GM23338 (cell line): ENCODE data around the gene TIE1. TPM values are rescaled to one million over a fixed set of nuclear protein-coding genes. Genes with fewer than 3 reads are reported as not detected.

ENCODE experiments used
- ATAC-seq: fragments of 200-7000 bp; cut with Tn5 transposase; 3 replicates; pipeline ENCODE4 v1.9.1; 2020
- DNase-seq: peaks from one replicate; pipeline ENCODE4 v3.0.0-alpha.2; 2015; ENCODE audit warnings: low spot score
- H2AFZ ChIP-seq: fragments of 200-600 bp; sonication (generic); 2 replicates; pipeline ENCODE4 v1.8.0; 2016; ENCODE audit warnings: antibody characterized with exemption, mild to moderate bottlenecking, moderate library complexity
- H3F3A ChIP-seq: fragments of 200-600 bp; sonication (generic); replicated peaks from 2 replicates; pipeline ENCODE4 v1.8.0; 2017; ENCODE audit warnings: antibody characterized with exemption, mixed run types, low read depth
- H3K27ac ChIP-seq: fragments of 200-600 bp; sonication (generic); 2 replicates; pipeline ENCODE4 v1.6.1; 2016; ENCODE audit warnings: low read depth
- H3K27me3 ChIP-seq: fragments of 200-600 bp; sonication (generic); 2 replicates; pipeline ENCODE4 v1.8.0; 2016; ENCODE audit warnings: mild to moderate bottlenecking, mixed run types, moderate library complexity; ENCODE audit not compliant: insufficient read depth
- H3K36me3 ChIP-seq: fragments of 200-600 bp; sonication (generic); 2 replicates; pipeline ENCODE4 v1.8.0; 2016; ENCODE audit warnings: mild to moderate bottlenecking; ENCODE audit not compliant: insufficient read depth
- H3K4me1 ChIP-seq: fragments of 200-600 bp; sonication (generic); 2 replicates; pipeline ENCODE4 v1.8.0; 2016; ENCODE audit warnings: mild to moderate bottlenecking, moderate library complexity; ENCODE audit not compliant: insufficient read depth
- H3K4me2 ChIP-seq: fragments of 200-600 bp; sonication (generic); 2 replicates; pipeline ENCODE4 v1.7.1; 2017; ENCODE audit warnings: mixed run types
- H3K4me3 ChIP-seq: fragments of 200-600 bp; sonication (generic); 2 replicates; pipeline ENCODE4 v1.6.1; 2016; ENCODE audit warnings: mixed run types
- H3K79me2 ChIP-seq: fragments of 200-600 bp; sonication (generic); replicated peaks from 2 replicates; pipeline ENCODE4 v1.8.0; 2017; ENCODE audit warnings: mild to moderate bottlenecking; ENCODE audit not compliant: insufficient read depth
- H3K9me2 ChIP-seq: fragments of 200-600 bp; sonication (generic); 2 replicates; pipeline ENCODE4 v1.8.0; 2017; ENCODE audit not compliant: insufficient read depth
- H4K20me1 ChIP-seq: fragments of 200-600 bp; sonication (generic); replicated peaks from 2 replicates; pipeline ENCODE4 v1.8.0; 2017; ENCODE audit warnings: mild to moderate bottlenecking; ENCODE audit not compliant: insufficient read depth
- H3K27ac Mint-ChIP-seq: 2 replicates; pipeline ENCODE4 v1.8.0; 2020; ENCODE audit warnings: inconsistent platforms, mild to moderate bottlenecking, moderate library complexity, mixed read lengths
- H3K27me3 Mint-ChIP-seq: 3 replicates; pipeline ENCODE4 v1.8.0; 2022; ENCODE audit warnings: low read depth, mild to moderate bottlenecking, moderate library complexity, mixed read lengths, inconsistent platforms; ENCODE audit not compliant: insufficient read depth, poor library complexity
- H3K36me3 Mint-ChIP-seq: 3 replicates; pipeline ENCODE4 v1.8.0; 2021; ENCODE audit warnings: low read depth, mild to moderate bottlenecking, inconsistent platforms, moderate library complexity, mixed read lengths
- H3K4me1 Mint-ChIP-seq: 3 replicates; pipeline ENCODE4 v1.8.0; 2020; ENCODE audit warnings: mild to moderate bottlenecking, inconsistent platforms, mixed read lengths
- H3K4me3 Mint-ChIP-seq: 3 replicates; pipeline ENCODE4 v1.8.0; 2021; ENCODE audit warnings: moderate library complexity, mild to moderate bottlenecking, inconsistent platforms, mixed read lengths
- H3K9me3 Mint-ChIP-seq: 3 replicates; pipeline ENCODE4 v1.8.0; 2020; ENCODE audit warnings: moderate library complexity, mild to moderate bottlenecking, inconsistent platforms, mixed read lengths
- CREB1 ChIP-seq: fragments of 250-450 bp; sonication (Bioruptor Pico); IDR thresholded peaks from 2 replicates; pipeline ENCODE4 v1.5.0; 2020; ENCODE audit warnings: low read depth, mild to moderate bottlenecking, moderate library complexity
- EZH2 ChIP-seq: fragments of 200-600 bp; sonication (generic); IDR thresholded peaks from one replicate; pipeline ENCODE4 v1.8.0; 2017; ENCODE audit warnings: antibody characterized with exemption, mild to moderate bottlenecking, low read depth; ENCODE audit not compliant: unreplicated experiment
- POLR2AphosphoS5 ChIP-seq: IDR thresholded peaks from 2 replicates; pipeline ENCODE4 v1.6.1; 2016; ENCODE audit warnings: antibody characterized with exemption, low read depth
- polyA plus RNA-seq: library from polyadenylated mRNA; unstranded; fragments of >200 nt; fragmentation: Nextera tagmentation; extraction: Ambion mirVana; gene quantifications from 2 replicates; pipeline ENCODE4 v1.2.1, GENCODE V29; 2016
- total RNA-seq: library from RNA; depleted of rRNA; stranded (reverse); fragments of >200 nt; shearing (Covaris generic); gene quantifications from 2 replicates; pipeline ENCODE4 v1.2.3, GENCODE V29; 2014
- TF ChIP-seq, protein P1 (sequence below): fragments of 250-450 bp; sonication (Bioruptor Pico); IDR thresholded peaks from 2 replicates; pipeline ENCODE4 v1.5.0; 2020; ENCODE audit warnings: mild to moderate bottlenecking, moderate library complexity
- TF ChIP-seq, protein P2 (sequence below): IDR thresholded peaks from 2 replicates; pipeline ENCODE4 v1.6.1; 2016; ENCODE audit warnings: antibody characterized with exemption
- TF ChIP-seq, protein P3 (sequence below), 2 experiments: fragments of 200-600 bp in 1 of 2; sonication (generic) in 1 of 2; conservative IDR thresholded peaks; 2 replicates each; pipeline versions ENCODE4 v1.5.1 to v1.6.1; 2016 to 2017; ENCODE audit warnings: antibody characterized with exemption in 2 of 2, low read depth in 2 of 2, mild to moderate bottlenecking in 2 of 2, moderate library complexity in 1 of 2

The TIE1 gene
- total and polyA plus RNA-seq, 2 experiments from 2014 or later: 0.37 to 2.3 TPM

DNA sequence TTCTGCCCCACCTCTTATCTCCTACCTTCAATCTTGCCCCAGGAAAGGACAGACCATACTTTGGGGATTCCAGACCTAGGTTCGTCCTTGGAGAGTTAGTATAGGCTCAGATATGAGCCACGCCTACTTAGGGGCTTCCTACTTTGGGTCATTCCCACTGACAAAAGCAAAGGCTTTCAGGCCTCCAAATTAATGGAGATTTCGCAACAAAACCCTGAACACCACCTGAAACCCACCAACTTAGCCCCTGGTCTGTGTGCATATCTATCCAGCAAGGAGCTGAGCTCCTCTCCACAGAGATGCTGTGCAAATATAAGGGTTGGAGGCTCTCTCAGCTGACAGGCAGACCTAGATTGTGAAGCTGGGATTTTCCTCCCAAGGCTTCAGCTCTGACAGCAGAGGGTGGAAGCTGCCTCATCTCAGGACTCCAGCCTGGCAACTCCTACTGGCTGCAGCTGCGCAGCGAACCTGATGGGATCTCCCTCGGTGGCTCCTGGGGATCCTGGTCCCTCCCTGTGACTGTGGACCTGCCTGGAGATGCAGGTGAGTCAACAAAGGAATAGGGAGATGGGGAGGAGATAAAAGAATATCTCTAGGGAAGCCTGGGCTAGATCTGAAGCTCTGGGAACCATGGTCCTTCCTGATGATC lies 38.9 kb downstream of the TIE1 start:
- H3K4me2 ChIP-seq: no peak overlapping the region
- H3K36me3 ChIP-seq: no peaks in the 10 kb centered on the region
- H4K20me1 ChIP-seq: no peaks in the 10 kb centered on the region
- Mint-ChIP-seq H3K27me3 (peaks cover 4% of the 10 kb centered on the region), H3K4me1 (peaks cover 6% of the 10 kb centered on the region), H3K27ac (no peak overlapping the region), H3K36me3 (no peaks in the 10 kb centered on the region), H3K4me3 (no peak overlapping the region), H3K9me3 (no peaks in the 10 kb centered on the region; the same call in 2 of the 3 replicates)
- no peak overlapping the region for H3K27ac ChIP-seq
- H3F3A ChIP-seq: no peaks in the 10 kb centered on the region
- ATAC-seq (no peak), DNase-seq (no peak)
- no peak overlapping the region for H3K4me3 ChIP-seq
- H3K27me3 ChIP-seq: no peaks in the 10 kb centered on the region
- H3K9me2 ChIP-seq: no peaks in the 10 kb centered on the region
- H3K4me1 ChIP-seq: no peaks in the 10 kb centered on the region
- TF ChIP-seq CREB1 (no peak), EZH2 (no peak), POLR2AphosphoS5 (no peak)
- TF ChIP-seq, protein P1, sequence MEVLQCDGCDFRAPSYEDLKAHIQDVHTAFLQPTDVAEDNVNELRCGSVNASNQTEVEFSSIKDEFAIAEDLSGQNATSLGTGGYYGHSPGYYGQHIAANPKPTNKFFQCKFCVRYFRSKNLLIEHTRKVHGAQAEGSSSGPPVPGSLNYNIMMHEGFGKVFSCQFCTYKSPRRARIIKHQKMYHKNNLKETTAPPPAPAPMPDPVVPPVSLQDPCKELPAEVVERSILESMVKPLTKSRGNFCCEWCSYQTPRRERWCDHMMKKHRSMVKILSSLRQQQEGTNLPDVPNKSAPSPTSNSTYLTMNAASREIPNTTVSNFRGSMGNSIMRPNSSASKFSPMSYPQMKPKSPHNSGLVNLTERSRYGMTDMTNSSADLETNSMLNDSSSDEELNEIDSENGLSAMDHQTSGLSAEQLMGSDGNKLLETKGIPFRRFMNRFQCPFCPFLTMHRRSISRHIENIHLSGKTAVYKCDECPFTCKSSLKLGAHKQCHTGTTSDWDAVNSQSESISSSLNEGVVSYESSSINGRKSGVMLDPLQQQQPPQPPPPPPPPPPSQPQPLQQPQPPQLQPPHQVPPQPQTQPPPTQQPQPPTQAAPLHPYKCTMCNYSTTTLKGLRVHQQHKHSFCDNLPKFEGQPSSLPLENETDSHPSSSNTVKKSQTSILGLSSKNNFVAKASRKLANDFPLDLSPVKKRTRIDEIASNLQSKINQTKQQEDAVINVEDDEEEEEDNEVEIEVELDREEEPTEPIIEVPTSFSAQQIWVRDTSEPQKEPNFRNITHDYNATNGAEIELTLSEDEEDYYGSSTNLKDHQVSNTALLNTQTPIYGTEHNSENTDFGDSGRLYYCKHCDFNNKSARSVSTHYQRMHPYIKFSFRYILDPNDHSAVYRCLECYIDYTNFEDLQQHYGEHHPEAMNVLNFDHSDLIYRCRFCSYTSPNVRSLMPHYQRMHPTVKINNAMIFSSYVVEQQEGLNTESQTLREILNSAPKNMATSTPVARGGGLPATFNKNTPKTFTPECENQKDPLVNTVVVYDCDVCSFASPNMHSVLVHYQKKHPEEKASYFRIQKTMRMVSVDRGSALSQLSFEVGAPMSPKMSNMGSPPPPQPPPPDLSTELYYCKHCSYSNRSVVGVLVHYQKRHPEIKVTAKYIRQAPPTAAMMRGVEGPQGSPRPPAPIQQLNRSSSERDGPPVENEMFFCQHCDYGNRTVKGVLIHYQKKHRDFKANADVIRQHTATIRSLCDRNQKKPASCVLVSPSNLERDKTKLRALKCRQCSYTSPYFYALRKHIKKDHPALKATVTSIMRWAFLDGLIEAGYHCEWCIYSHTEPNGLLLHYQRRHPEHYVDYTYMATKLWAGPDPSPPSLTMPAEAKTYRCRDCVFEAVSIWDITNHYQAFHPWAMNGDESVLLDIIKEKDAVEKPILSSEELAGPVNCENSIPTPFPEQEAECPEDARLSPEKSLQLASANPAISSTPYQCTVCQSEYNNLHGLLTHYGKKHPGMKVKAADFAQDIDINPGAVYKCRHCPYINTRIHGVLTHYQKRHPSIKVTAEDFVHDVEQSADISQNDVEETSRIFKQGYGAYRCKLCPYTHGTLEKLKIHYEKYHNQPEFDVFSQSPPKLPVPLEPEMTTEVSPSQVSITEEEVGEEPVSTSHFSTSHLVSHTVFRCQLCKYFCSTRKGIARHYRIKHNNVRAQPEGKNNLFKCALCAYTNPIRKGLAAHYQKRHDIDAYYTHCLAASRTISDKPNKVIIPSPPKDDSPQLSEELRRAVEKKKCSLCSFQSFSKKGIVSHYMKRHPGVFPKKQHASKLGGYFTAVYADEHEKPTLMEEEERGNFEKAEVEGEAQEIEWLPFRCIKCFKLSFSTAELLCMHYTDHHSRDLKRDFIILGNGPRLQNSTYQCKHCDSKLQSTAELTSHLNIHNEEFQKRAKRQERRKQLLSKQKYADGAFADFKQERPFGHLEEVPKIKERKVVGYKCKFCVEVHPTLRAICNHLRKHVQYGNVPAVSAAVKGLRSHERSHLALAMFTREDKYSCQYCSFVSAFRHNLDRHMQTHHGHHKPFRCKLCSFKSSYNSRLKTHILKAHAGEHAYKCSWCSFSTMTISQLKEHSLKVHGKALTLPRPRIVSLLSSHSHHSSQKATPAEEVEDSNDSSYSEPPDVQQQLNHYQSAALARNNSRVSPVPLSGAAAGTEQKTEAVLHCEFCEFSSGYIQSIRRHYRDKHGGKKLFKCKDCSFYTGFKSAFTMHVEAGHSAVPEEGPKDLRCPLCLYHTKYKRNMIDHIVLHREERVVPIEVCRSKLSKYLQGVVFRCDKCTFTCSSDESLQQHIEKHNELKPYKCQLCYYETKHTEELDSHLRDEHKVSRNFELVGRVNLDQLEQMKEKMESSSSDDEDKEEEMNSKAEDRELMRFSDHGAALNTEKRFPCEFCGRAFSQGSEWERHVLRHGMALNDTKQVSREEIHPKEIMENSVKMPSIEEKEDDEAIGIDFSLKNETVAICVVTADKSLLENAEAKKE (CRISPR knock-in tag): no peak
- TF ChIP-seq, protein P2, sequence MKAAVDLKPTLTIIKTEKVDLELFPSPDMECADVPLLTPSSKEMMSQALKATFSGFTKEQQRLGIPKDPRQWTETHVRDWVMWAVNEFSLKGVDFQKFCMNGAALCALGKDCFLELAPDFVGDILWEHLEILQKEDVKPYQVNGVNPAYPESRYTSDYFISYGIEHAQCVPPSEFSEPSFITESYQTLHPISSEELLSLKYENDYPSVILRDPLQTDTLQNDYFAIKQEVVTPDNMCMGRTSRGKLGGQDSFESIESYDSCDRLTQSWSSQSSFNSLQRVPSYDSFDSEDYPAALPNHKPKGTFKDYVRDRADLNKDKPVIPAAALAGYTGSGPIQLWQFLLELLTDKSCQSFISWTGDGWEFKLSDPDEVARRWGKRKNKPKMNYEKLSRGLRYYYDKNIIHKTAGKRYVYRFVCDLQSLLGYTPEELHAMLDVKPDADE: no peak
- TF ChIP-seq, protein P3, sequence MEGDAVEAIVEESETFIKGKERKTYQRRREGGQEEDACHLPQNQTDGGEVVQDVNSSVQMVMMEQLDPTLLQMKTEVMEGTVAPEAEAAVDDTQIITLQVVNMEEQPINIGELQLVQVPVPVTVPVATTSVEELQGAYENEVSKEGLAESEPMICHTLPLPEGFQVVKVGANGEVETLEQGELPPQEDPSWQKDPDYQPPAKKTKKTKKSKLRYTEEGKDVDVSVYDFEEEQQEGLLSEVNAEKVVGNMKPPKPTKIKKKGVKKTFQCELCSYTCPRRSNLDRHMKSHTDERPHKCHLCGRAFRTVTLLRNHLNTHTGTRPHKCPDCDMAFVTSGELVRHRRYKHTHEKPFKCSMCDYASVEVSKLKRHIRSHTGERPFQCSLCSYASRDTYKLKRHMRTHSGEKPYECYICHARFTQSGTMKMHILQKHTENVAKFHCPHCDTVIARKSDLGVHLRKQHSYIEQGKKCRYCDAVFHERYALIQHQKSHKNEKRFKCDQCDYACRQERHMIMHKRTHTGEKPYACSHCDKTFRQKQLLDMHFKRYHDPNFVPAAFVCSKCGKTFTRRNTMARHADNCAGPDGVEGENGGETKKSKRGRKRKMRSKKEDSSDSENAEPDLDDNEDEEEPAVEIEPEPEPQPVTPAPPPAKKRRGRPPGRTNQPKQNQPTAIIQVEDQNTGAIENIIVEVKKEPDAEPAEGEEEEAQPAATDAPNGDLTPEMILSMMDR (conservative IDR thresholded peaks at IDR 0.05; ENCODE audit: low read depth in 2 of 2): no peak
- H3K79me2 ChIP-seq: no peaks in the 10 kb centered on the region
- no peak overlapping the region for H2AFZ ChIP-seq
